Neural cell (in vitro differentiated cells): ENCODE measurements around the gene EDA.

ENCODE experiments used
- CTCF ChIP-seq: fragments of 450-650 bp; IDR thresholded peaks from 2 replicates; pipeline ENCODE4 v1.5.1; 2014; ENCODE audit warnings: antibody characterized with exemption, mild to moderate bottlenecking, moderate library complexity; ENCODE audit not compliant: poor library complexity, severe bottlenecking
- EP300 ChIP-seq: fragments of 450-650 bp; conservative IDR thresholded peaks from 2 replicates; pipeline ENCODE4 v1.6.1; 2014; ENCODE audit warnings: antibody characterized with exemption, mild to moderate bottlenecking, moderate library complexity; ENCODE audit not compliant: poor library complexity, severe bottlenecking
- EZH2 ChIP-seq: fragments of 200-600, 300-800 bp; shearing (Covaris generic), sonication (generic); IDR thresholded peaks from 2 replicates; pipeline ENCODE4 v1.6.1; 2014; ENCODE audit warnings: antibody characterized with exemption, low read length, borderline replicate concordance, mild to moderate bottlenecking; ENCODE audit not compliant: insufficient read depth, poor library complexity, severe bottlenecking
- POLR2AphosphoS5 ChIP-seq: IDR thresholded peaks from 2 replicates; pipeline ENCODE4 v1.6.1; 2012
- REST ChIP-seq: IDR thresholded peaks from 2 replicates; pipeline ENCODE4 v1.6.1; 2012; ENCODE audit warnings: borderline replicate concordance
- SMC3 ChIP-seq: fragments of 450-650 bp; conservative IDR thresholded peaks from 2 replicates; pipeline ENCODE4 v1.6.1; 2014; ENCODE audit warnings: antibody characterized with exemption, mild to moderate bottlenecking, moderate library complexity; ENCODE audit not compliant: poor library complexity

- TF ChIP-seq EZH2 (no peak), CTCF (no peak), SMC3 (no peak), REST (no peak), EP300 (no peak), POLR2AphosphoS5 (no peak)
These were observed 10.4 kb upstream of the EDA start for GRCh38 chrX:69605521-69605920.
